SK-N-SH treated with all-trans-retinoic acid at 6 μM for 48 hours (cell line): Measurements from ENCODE around the gene CHN1.

Experiments
- ATAC-seq: fragments of 200-7000 bp; cut with Tn5 transposase; 3 replicates; pipeline ENCODE4 v1.9.1; 2020; ENCODE audit warnings: mild to moderate bottlenecking, moderate library complexity
- ARNTL ChIP-seq: fragments of 450-650 bp; formaldehyde crosslinking; IDR thresholded peaks from 2 replicates; pipeline ENCODE4 v1.5.0; 2020; ENCODE audit warnings: low read depth, mild to moderate bottlenecking, moderate library complexity, borderline replicate concordance
- CREB5 ChIP-seq: fragments of 250-450 bp; sonication (Bioruptor Pico); IDR thresholded peaks from 2 replicates; pipeline ENCODE4 v1.5.1; 2020; ENCODE audit warnings: low read depth, mild to moderate bottlenecking, moderate library complexity
- CSDC2 ChIP-seq: fragments of 250-450 bp; sonication (Bioruptor Pico); IDR thresholded peaks from 2 replicates; pipeline ENCODE4 v1.5.0; 2020; ENCODE audit warnings: mild to moderate bottlenecking, moderate library complexity
- CSRNP3 ChIP-seq: fragments of 250-450 bp; sonication (Bioruptor Pico); IDR thresholded peaks from 2 replicates; pipeline ENCODE4 v1.5.1; 2021; ENCODE audit warnings: mild to moderate bottlenecking, moderate library complexity
- ESRRG ChIP-seq: fragments of 250-450 bp; sonication (Bioruptor Pico); IDR thresholded peaks from 2 replicates; pipeline ENCODE4 v1.6.1; 2021; ENCODE audit warnings: mild to moderate bottlenecking
- GLIS3 ChIP-seq: fragments of 250-450 bp; sonication (Bioruptor Pico); IDR thresholded peaks from 2 replicates; pipeline ENCODE4 v1.5.0; 2020; ENCODE audit warnings: mild to moderate bottlenecking, moderate library complexity
- ISL1 ChIP-seq: fragments of 250-450 bp; sonication (Bioruptor Pico); IDR thresholded peaks from 2 replicates; pipeline ENCODE4 v2.1.2; 2022; ENCODE audit warnings: mild to moderate bottlenecking, moderate library complexity
- OSR1 ChIP-seq: fragments of 250-450 bp; sonication (Bioruptor Pico); IDR thresholded peaks from 2 replicates; pipeline ENCODE4 v1.8.0; 2022; ENCODE audit warnings: moderate library complexity, mild to moderate bottlenecking, inconsistent platforms
- PATZ1 ChIP-seq: fragments of 250-450 bp; sonication (Bioruptor Pico); IDR thresholded peaks from 2 replicates; pipeline ENCODE4 v1.8.0; 2020; ENCODE audit warnings: mild to moderate bottlenecking, moderate library complexity, borderline replicate concordance
- POU6F1 ChIP-seq: fragments of 250-450 bp; sonication (Bioruptor Pico); IDR thresholded peaks from 2 replicates; pipeline ENCODE4 v1.8.0; 2021; ENCODE audit warnings: low read depth, mild to moderate bottlenecking, moderate library complexity, borderline replicate concordance
- PPARA ChIP-seq: fragments of 250-450 bp; sonication (Bioruptor Pico); IDR thresholded peaks from 2 replicates; pipeline ENCODE4 v1.5.0; 2020; ENCODE audit warnings: mild to moderate bottlenecking, borderline replicate concordance
- RARB ChIP-seq: fragments of 250-450 bp; sonication (Bioruptor Pico); IDR thresholded peaks from 2 replicates; pipeline ENCODE4 v1.8.0; 2021; ENCODE audit warnings: mild to moderate bottlenecking, moderate library complexity
- SNAI2 ChIP-seq: fragments of 250-450 bp; sonication (Bioruptor Pico); IDR thresholded peaks from 2 replicates; pipeline ENCODE4 v1.5.0; 2020; ENCODE audit warnings: mild to moderate bottlenecking, moderate library complexity
- TCF4 ChIP-seq: fragments of 250-450 bp; sonication (Bioruptor Pico); IDR thresholded peaks from 2 replicates; pipeline ENCODE4 v1.8.0; 2021; ENCODE audit warnings: mild to moderate bottlenecking, moderate library complexity, borderline replicate concordance
- TSHZ2 ChIP-seq: fragments of 250-450 bp; sonication (Bioruptor Pico); IDR thresholded peaks from 2 replicates; pipeline ENCODE4 v1.5.0; 2020; ENCODE audit warnings: mild to moderate bottlenecking, moderate library complexity
- ZC3H10 ChIP-seq: fragments of 250-450 bp; sonication (Bioruptor Pico); IDR thresholded peaks from 2 replicates; pipeline ENCODE4 v1.5.1; 2021; ENCODE audit warnings: mild to moderate bottlenecking, moderate library complexity
- ZFP3 ChIP-seq: fragments of 250-450 bp; sonication (Bioruptor Pico); IDR thresholded peaks from 2 replicates; pipeline ENCODE4 v1.5.0; 2020; ENCODE audit warnings: mild to moderate bottlenecking, moderate library complexity
- ZFP30 ChIP-seq: fragments of 450-650 bp; formaldehyde crosslinking; IDR thresholded peaks from 2 replicates; pipeline ENCODE4 v1.5.0; 2022; ENCODE audit warnings: mild to moderate bottlenecking, moderate library complexity
- ZNF565 ChIP-seq: fragments of 450-650 bp; formaldehyde crosslinking; conservative IDR thresholded peaks from 2 replicates; pipeline ENCODE4 v1.5.0; 2020; ENCODE audit warnings: low read depth, mild to moderate bottlenecking, moderate library complexity
- ZNF70 ChIP-seq: fragments of 450-650 bp; formaldehyde crosslinking; IDR thresholded peaks from 2 replicates; pipeline ENCODE4 v1.5.0; 2020; ENCODE audit warnings: mild to moderate bottlenecking, moderate library complexity
- ZNF8 ChIP-seq: fragments of 450-650 bp; formaldehyde crosslinking; IDR thresholded peaks from 2 replicates; pipeline ENCODE4 v1.5.0; 2020; ENCODE audit warnings: mild to moderate bottlenecking, moderate library complexity

CHN1 gene

GRCh38 chr2:174794851-174795374, 210.3 kb downstream of the CHN1 start:
- TF ChIP-seq CREB5 = no peak
- no peak; the same call in 2 of the 3 replicates for ATAC-seq

GRCh38 chr2:174792309-174793025, 212.7 kb downstream of the CHN1 start:
- ATAC-seq = no peak
- TF ChIP-seq ISL1 (CRISPR knock-in tag) (no peak), ZNF70 (CRISPR knock-in tag) (no peak), RARB (no peak), OSR1 (CRISPR knock-in tag) (no peak)

- TF ChIP-seq ZFP30 (CRISPR knock-in tag) (no peak), CREB5 (no peak), ARNTL (no peak), ZNF565 (CRISPR knock-in tag) (no peak), POU6F1 (CRISPR knock-in tag) (no peak), GLIS3 (CRISPR knock-in tag) (no peak), ZFP3 (no peak), CSRNP3 (no peak), PPARA (CRISPR knock-in tag) (no peak), PATZ1 (CRISPR knock-in tag) (no peak), TSHZ2 (CRISPR knock-in tag) (no peak), CSDC2 (CRISPR knock-in tag) (no peak), ZC3H10 (CRISPR knock-in tag) (no peak), ZNF8 (CRISPR knock-in tag) (no peak), SNAI2 (CRISPR knock-in tag) (no peak), TCF4 (no peak), ESRRG (CRISPR knock-in tag) (no peak), OSR1 (CRISPR knock-in tag) (no peak), RARB (no peak)
- ATAC-seq = no peak
These were observed 213.4 kb downstream of the CHN1 start for GRCh38 chr2:174791746-174792280.
